HL-60/S4 (cell line): ENCODE results near the gene TNFSF4.

Experiments
- in situ Hi-C: fragments of 300-500 bp; cut with MboI; formaldehyde crosslinking; loops from 2 replicates; pipeline ENCODE4 v1.14.3; 2022; ENCODE audit warnings: low sequenced_read_pairs

TNFSF4 gene

DNA sequence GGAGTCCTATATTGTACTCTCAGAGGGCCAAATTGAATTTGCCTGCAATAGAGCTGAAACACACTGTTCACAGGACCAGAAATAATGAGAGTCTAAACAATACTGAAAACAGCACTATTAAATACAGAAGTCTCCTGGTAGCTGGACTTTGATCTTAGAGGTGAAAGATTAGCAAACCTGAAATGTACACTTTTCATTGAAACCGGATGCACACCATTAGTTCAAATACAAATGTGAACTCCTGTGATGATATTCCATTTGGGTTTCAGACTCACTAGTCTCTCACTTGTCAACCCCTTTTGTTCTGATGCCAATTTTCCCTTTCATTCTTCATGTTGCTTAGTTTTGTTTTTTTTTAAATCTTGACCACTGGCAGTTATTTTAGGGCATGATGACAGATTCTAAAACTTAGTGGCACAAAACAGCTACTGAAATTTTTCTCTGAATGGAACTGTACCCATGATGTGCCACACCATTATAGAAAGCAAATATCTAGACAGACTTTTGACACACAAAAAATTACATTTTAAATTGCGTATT, 5.9 kb upstream of the TNFSF4 start:
- in situ Hi-C loops, result loop anchor here (25.0 kb wide), 1 partner anchor 751 kb away; no protein-coding TSS in a partner anchor

DNA sequence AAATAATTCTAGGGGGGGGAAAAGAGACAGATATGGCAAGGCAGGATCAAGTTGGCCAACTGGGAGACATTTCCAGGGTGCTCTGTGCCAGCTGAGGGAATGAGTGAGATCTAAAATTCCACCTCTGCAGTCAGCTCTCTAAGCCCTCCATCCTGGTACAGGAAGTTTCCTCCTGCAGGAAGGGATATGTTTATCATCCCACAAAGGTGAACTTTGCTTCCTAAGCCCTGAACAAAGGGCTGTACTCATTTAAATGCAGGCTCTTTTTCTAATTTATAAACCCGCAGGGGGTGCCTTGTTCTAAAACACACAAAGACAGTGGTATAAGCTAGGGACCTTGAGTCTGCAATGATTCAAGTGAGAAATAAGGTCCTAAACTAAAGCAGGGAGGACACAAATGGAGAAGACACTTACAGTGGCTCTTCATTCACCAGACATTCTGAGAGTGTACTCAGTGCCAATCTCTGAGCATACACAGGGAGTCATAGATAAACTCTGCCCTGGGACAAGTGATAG, 3.6 kb upstream of the TNFSF4 start:
- in situ Hi-C loops, result loop anchor here (25.0 kb wide), 1 partner anchor 748 kb away; no protein-coding TSS in a partner anchor

DNA sequence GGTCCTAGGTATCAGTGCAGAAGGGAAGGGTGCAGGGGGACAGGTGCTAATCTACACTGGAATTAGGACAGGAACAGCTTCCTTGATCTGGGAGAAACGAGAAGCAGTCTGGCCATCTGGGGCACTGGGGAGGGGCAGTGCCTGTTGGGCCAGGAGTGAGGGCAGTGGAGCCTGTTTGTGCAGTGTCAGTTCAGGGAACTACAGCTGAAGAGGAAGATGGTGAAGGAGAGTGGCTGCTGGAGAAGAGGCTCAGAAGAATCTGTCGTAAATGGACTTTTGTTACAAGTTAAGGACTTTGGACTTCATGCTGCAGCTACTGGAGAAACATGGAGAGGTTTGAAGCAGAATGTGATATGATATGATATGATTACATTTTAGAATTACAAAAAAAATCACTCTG, 3.2 kb upstream of the TNFSF4 start:
- in situ Hi-C loops, result loop anchor here (25.0 kb wide), 1 partner anchor 748 kb away; no protein-coding TSS in a partner anchor

DNA sequence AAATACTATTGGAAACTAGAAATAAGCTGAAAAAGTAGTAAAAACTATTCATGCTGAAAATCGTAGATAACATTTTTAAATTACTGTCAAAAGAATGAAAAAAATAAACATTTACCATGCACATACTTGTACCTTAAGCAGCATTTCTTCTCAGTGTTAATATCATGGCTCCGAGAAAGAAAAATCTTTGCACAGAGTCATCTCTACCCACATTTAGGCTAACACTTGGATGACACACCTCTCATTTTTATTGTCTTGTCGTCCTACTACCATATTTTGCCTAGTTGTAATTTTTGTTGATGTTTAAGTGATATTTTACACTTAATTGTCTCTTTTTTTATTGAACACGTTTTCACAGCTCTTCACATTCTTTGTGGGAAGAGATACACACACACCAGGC, 1.7 kb upstream of the TNFSF4 start:
- in situ Hi-C loops, result loop anchor here (5.0 to 25.0 kb wide), 3 partner anchors 384 to 747 kb away; no protein-coding TSS in a partner anchor

DNA sequence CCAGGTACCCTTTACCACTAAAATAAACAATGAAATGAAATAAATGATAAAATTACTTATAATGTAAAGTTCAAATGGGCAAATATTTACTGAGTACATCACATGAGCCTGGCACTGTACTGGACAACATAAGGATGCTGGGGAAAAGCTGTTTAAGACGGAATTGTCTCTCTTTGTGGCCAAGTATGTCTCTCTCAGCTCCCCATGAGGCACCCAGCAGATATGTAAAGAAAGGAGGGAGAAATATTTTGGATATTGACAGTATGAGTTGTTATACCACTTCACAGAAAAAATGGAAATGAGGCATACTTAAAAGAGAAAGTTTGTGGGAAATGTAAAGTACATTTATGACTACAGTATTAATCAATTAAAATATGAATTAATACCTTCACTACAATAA, 1.0 kb upstream of the TNFSF4 start:
- in situ Hi-C loops, result loop anchor here (5.0 to 25.0 kb wide), 3 partner anchors 383 to 746 kb away; no protein-coding TSS in a partner anchor

DNA sequence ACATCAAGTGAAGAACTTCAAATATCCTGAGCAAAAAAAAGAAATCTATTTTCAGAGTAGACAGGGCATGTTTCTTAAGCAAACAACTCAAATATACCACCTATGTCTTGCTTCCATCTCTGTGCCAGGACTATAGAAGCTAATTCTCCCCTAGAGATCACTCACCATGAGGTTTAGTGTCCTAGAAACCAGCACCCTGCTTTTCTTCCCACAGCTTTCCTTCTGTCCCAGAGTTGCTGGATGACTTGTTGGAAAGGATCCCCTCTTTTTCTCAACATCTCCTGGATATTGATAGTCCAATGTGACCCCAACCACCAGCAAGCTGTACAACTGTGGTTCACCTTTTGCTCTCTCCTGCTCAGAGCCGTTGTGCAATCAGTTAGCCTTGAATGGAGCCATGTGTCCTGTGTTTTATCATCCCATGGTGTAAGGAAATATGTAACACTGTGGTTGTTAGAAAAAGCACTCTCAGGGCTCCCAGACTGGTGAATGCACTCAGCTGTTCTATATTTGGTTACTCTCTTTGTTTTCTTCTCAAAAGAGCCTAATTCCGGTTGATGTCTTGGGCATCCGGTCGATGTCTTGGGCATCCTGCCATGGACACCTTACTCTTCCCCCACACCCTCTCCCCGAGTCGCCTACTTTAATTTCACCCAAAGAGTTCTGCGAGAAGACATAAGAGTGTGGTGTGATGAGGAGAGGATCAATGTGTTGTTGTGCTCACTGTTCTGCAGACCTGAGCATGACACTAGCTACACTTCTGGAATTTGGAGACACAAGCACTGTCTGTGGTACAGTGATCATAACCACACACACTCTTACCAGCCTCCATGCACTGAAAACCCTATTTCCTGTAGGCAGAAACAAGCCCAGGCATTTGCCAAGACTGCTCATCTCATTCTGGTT, 1.7 kb downstream of the TNFSF4 start:
- in situ Hi-C loops, result loop anchor here (5.0 to 25.0 kb wide), 3 partner anchors 381 to 743 kb away; no protein-coding TSS in a partner anchor

DNA sequence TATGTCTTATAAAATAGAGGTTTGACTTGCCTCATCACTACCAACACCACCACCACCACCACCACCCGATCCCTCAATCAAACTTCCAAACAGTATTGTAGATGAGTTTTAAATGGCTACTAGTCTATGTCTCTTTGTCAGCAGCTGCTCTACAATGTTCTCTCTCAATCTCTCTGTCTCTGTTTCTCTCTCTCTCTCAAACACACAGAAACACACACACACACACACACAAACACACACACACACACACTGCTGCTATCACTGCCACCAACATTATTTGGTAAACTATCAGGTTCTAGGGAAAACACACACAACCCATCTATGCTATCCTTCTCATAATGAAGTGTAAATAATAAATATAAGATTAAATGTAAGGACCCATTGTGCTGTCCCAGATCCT, 2.4 kb downstream of the TNFSF4 start:
- in situ Hi-C loops, result loop anchor here (5.0 to 25.0 kb wide), 3 partner anchors 380 to 742 kb away; no protein-coding TSS in a partner anchor

DNA sequence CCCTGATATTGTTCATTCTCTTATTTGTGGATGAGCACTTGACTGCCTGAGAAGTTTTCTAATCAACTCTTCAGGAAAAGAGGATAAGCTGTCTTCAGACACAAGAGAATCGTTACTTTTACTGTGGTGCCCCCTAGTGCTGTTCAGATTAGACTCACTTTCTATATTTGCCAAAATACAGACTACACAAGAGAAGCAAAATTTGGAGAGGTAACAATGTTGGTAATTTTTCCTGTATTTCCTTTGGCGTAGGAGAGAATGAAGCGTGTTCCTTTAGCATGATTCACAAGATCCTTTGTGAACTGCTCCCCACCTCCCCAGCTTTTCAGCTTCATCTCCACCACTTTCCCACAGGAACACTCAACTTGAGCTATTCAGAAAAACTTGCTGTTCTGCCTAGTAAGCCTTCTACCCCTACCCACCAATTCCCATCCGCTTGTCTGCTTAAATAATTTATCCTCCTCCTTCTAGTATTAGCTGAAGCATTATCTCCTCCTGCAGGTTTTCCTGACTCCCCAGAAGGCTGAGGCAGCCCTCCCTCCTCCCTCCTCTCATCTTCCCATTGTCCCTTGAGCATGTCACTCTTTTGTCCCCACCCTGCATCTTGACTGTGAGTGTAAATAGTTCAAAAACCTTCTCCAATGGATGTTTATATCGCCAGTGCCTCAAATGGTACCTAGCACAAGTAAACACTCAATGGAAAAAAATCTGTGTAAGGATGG, 4.5 kb downstream of the TNFSF4 start:
- in situ Hi-C loops, result loop anchor here (10.0 to 25.0 kb wide), 2 partner anchors 378 to 740 kb away; no protein-coding TSS in a partner anchor

DNA sequence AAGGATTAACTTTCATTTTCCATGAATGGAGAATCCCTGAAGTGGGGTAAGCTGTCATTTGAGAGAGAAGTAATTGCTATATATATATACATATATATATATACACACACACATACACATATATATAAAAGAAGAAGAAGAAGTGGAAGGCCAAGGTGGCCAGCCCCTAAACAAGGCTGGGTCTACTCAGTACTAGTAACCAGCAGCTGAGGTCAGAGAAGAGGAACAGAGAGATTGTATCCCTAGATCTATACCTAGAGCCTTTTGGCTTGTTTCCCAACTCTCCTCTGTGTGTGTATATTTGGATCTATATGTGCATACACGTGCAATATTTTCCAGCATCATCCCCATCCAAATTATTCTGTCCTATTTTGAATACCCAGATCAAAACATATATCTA, 5.2 kb downstream of the TNFSF4 start:
- in situ Hi-C loops, result loop anchor here (10.0 to 25.0 kb wide), 2 partner anchors 377 to 740 kb away; no protein-coding TSS in a partner anchor

DNA sequence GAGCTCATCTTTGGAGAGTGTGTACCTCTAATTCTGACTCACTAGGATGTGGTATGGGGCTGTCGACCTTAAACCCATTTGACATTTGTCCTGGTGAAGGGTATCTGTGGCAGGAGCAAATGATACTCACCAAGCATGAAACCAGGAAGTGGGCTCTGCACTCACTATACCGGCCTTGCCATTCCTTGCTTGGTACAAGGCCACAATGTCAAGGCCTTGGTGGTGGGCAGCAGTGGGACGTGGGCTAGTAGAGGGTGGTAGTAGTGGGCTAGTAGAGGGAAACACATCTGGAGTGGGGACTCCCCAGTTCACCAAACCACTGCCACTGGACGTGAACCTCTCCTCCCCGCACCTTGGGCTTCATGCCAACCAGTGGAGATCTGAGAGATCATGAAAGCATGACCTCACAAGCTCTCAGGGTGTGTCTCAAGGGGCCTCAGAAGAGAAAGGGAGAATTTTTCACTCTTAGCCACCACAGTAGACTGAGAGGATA, 11.5 kb downstream of the TNFSF4 start:
- in situ Hi-C loops, result no loop called here

DNA sequence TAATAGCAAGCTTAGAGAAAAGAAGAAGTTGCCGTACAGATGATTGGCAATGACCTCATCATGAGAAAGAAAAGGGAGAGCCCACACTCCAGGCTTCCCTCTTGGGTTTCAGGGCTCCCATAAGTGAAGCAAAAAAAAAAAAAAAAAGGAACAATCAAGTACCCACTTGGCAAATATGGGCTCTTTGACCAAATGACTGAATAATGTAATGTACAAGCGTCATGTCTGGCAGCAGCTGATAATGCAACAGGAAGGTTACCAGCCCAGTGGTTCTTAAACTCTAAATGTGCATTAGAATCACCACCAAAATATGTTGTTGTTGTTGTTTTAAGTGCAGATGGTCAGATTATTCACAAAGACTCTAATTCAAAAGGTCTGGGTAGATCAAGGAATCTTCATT, 13.5 kb downstream of the TNFSF4 start:
- in situ Hi-C loops, result no loop called here

DNA sequence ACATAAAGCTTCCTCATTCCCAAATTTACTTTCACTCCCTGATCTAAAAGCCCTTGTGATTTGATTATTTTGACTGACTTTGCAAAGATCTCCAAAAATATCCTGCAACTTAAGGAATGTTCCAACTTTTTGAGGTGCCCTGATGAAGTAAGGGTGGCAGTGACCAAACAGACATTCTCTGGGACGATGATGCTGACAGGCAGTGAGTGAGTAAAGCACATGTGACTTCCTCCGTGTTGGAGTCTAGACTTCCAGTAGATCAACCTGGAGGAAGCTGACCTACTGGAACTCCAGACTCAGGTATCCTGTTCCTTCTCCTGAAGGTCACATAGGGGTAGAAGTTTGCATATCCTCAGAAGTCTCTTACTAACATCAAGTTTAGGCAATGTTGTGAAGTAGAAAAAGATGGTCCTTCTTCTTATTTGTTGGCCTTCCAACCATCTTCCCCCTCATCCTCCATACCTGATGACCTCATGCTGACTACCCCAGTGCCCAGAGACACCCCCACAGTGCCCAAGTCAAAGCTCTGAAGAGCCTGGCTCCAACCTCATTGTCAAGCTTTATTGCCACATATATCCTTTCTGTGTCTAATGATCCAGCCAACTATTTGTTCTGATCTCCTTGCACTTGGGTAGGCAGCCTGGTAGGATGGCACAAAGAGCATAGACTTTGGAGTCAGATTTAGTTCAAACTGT, 16.0 kb downstream of the TNFSF4 start:
- in situ Hi-C loops, result no loop called here

DNA sequence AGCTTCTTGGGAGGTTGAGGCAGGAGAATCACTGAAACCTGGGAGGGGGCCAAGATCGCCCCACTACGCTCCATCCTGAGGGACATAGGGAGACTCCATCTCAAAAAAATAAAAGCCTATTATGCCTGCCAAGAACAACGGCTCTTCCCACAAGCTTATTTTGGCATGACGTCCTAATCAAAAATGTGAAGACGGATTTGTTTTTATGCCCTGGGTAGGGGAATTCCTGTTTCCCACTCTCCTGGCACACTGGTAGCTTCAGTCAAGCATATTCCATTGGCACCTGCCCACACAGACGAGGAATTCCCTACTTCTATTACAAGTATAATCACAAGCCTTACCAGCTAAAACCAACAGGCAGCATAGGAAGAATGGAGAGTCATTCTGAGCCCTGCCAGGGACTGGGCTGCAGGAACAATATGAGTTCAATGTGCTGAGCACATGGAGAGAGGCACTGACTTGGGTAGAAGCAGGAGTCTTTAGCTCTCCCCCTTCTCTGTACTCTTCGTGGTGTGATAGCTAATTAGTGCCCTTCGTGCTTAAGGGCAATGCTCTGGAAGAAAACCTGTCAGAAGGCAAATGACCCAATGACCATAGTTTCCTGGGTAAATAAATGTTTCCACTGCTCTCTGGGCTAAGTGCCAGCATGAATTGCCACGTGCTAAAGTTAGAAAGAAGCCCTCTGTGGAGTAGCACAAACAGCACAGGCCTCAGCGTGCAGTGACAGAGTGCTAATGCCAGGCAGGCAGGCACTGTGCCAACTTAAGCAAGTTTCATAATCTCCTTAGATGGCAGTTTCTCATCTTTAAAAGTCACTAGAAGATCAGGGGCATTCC, 16.8 kb downstream of the TNFSF4 start:
- in situ Hi-C loops, result no loop called here

DNA sequence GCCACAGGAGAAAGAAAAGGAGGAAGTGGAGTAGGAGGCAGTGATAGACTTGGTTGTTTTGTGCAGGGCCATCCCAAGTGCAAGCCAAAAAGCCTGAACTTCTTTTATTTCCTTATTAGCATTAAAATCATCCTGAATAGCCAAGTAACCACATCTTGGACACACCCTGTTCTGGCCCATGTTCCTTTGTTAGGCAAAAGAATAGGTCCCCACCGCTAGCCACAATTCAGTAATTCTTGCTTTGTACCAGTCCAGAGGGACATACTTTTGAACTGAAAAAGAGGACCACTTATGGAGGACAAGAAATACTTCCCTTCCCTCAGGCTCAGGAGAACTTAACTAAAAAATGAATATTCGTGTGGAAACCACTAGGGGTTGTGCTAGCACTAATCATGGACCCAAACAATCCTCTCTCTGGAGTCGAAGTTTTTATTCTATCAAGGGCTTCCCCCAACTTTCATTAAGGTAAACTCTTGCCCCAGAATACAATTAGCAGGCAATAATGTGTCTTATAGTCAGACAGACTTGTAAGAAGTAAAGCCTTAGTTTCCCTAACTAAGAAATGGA, 19.4 kb downstream of the TNFSF4 start:
- in situ Hi-C loops, result no loop called here

DNA sequence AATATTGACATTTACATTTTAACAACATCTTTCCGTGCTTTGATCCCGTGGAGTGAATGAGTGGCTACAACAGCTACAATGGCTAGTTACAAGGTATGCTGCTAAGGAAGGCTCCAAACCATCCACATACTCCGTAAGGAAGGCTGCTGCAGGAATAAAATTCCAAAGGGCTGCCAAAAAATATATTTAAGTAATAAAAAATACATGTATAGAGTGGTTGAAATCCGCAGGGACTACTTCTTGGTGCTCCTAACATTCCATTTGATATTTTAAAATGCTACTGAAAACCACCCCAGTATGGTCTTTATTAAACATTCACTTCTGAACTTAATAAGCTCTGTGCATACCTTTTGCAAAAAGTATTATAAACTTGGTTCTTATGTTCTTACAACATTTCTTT, 25.3 kb downstream of the TNFSF4 start:
- in situ Hi-C loops, result no loop called here

DNA sequence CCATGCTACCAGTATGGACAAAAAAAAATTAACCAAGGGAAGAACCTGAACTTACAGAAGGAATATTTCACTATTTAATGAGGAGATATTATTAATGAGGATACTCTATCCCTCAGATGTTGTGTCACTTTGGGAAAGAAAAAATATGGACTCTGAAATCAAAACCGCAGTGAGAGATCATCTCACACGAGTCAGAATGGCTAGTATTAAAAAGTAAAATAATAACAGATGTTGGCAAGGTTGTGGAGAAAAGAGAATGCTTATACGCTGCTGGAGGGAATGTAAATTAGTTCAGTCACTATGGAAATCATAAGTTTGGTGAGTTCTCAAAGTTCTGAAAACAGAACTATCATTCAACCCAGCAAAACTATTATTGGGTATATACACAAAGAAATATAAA, 30.9 kb downstream of the TNFSF4 start:
- in situ Hi-C loops, result no loop called here

DNA sequence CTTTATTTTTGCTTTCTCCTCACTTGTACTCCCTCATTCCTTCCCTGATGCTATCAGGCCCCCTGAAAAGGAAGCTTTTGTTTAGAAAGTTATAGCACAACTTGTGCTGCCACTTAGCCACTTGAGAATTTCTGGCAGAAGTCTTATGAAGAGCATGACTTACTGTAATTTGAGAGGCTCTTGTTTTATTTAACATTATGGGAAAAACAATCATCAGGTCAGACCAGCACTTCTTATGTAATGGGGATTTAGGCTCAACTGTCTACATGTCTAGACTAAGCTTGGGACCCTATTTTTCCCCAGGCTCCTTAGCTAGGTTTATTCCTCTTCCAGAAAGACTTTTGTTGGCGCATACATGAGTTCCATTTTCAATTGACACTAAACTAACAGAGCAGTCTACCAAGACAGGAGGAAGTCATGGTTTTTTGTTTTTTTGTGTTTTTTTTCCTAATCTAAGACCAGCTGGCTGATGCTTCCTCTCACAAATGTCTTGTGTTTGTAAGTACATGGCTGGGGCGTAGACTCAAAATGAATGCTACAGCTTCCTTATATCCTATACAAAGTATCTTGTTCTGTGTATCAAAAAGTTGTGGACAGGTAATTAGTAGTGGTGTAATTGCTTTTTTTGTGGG, 31.5 kb downstream of the TNFSF4 start:
- in situ Hi-C loops, result no loop called here

DNA sequence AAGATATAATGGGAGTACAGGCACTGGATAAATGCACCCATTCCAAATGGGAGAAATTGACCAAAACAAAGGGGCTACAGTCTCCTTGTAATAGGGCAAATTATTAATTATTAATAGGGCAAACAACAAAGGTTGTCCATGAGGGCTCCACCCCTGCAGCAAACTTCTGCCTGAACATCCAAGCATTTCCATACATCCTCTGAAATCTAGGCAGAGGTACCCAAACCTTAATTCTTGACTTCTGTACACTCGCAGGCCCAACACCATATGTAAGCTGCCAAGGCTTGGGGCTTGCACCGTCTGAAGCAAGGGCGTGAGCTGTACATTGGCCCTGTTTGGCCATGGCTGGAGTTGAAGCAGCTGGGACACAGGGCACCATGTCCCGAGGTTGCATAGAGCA, 33.7 kb downstream of the TNFSF4 start:
- in situ Hi-C loops, result no loop called here
